A549 treated with CORT108297 at 1 μM for 4 hours (cell line): ENCODE measurements around the gene PRDM2. TPM values are rescaled to one million over a fixed set of nuclear protein-coding genes. Genes with fewer than 3 reads are reported as not detected.

Experiments used
- total RNA-seq: library from RNA; stranded (reverse); fragments of 200-300 nt; extraction: Qiagen RNA extraction; gene quantifications from 5 replicates; pipeline ENCODE4 v1.2.3, GENCODE V29; 2022

Gene PRDM2, protein sequence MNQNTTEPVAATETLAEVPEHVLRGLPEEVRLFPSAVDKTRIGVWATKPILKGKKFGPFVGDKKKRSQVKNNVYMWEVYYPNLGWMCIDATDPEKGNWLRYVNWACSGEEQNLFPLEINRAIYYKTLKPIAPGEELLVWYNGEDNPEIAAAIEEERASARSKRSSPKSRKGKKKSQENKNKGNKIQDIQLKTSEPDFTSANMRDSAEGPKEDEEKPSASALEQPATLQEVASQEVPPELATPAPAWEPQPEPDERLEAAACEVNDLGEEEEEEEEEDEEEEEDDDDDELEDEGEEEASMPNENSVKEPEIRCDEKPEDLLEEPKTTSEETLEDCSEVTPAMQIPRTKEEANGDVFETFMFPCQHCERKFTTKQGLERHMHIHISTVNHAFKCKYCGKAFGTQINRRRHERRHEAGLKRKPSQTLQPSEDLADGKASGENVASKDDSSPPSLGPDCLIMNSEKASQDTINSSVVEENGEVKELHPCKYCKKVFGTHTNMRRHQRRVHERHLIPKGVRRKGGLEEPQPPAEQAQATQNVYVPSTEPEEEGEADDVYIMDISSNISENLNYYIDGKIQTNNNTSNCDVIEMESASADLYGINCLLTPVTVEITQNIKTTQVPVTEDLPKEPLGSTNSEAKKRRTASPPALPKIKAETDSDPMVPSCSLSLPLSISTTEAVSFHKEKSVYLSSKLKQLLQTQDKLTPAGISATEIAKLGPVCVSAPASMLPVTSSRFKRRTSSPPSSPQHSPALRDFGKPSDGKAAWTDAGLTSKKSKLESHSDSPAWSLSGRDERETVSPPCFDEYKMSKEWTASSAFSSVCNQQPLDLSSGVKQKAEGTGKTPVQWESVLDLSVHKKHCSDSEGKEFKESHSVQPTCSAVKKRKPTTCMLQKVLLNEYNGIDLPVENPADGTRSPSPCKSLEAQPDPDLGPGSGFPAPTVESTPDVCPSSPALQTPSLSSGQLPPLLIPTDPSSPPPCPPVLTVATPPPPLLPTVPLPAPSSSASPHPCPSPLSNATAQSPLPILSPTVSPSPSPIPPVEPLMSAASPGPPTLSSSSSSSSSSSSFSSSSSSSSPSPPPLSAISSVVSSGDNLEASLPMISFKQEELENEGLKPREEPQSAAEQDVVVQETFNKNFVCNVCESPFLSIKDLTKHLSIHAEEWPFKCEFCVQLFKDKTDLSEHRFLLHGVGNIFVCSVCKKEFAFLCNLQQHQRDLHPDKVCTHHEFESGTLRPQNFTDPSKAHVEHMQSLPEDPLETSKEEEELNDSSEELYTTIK (N-terminal part only)
- 6.8 to 9.3 TPM (median 8.1 TPM) in 5 replicates for total RNA-seq

DNA sequence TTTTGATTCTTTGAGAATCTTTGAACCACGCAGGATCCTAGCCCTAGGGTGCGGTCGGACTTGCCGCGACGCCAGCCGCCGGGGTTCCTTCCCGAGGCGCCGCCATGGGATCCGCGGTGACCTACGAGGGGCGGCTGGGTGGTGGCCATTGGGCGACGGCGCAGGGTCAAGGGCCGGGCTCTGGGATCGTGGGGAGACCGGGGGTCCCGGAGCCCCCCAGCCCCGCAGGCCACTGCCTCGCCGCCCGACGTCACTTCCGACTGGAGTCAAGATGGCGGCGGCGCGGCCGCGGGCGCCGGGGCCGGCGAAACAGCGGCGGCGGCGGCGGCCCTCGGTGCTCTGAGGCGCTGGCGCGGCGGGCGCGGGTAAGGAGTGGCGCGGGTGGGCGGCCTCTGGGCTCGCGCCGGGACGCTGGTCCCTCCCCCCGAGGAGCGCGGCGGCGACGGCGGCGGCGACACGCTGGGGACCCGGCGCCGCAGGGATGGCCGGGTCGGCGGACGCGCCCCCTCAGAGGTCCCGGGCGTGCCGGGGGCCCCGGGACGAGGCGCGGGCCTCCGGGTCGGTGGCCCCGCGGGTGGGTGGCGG lies at the start of gene PRDM2:
PRDM2 (plus strand) TSS at position 253 of the 585 bp plus-strand sequence. CDS start 15,418 bp downstream, outside the sequence.

Other genes starting within 250 kb of the PRDM2 start
- 0.04 TPM in 1 of 5 replicates, not detected in the others for gene LRRC38, start 186.2 kb upstream of the PRDM2 start, total RNA-seq
- not detected in 5 replicates for gene PDPN, start 116.4 kb upstream of the PRDM2 start, total RNA-seq